Astrocyte (in vitro differentiated cells and primary cell): Measurements from ENCODE around the gene FDX2.

Source experiments
- EZH2 ChIP-seq: IDR thresholded peaks from 2 replicates; pipeline ENCODE4 v1.6.1; 2012; ENCODE audit warnings: mild to moderate bottlenecking, low read length, inconsistent platforms; ENCODE audit not compliant: insufficient read depth
- TF ChIP-seq, protein P1 (sequence below): IDR thresholded peaks from 2 replicates; pipeline ENCODE4 v1.5.1; 2011; ENCODE audit warnings: low read depth, mild to moderate bottlenecking, inconsistent platforms, low read length, moderate library complexity; ENCODE audit not compliant: insufficient read depth

DNA sequence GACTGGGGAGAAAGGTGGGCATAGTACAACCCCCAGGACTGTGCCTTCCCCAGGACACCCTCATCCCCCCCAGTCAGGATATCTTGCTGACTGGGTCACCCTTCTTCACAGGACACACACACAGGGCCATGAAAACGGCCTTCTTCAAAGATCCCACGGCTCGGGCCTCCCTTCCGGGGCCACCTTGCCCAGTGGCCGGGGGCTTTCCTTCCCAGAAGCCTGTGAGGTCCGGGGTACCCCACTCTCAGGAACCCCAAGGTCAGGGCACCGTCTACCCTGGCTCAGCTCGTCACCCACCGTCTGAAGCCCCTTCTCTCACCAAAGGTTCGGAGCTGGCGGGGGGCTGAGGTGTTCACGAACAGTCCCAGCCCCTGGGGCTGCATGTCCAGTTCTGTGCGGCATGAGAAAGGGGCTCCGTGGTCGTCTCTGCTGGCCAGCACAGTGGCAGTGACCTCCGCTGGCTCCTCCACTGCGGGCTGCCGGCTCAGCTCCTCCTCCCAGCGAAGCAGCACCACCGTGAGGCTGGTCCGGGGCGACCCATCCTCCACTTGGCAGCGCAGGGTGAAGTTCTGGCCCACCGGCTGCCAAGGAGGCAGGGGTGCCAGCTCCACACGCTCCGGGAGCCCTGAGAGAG, 19.7 kb upstream of the FDX2 start:
- TF ChIP-seq, protein P1, sequence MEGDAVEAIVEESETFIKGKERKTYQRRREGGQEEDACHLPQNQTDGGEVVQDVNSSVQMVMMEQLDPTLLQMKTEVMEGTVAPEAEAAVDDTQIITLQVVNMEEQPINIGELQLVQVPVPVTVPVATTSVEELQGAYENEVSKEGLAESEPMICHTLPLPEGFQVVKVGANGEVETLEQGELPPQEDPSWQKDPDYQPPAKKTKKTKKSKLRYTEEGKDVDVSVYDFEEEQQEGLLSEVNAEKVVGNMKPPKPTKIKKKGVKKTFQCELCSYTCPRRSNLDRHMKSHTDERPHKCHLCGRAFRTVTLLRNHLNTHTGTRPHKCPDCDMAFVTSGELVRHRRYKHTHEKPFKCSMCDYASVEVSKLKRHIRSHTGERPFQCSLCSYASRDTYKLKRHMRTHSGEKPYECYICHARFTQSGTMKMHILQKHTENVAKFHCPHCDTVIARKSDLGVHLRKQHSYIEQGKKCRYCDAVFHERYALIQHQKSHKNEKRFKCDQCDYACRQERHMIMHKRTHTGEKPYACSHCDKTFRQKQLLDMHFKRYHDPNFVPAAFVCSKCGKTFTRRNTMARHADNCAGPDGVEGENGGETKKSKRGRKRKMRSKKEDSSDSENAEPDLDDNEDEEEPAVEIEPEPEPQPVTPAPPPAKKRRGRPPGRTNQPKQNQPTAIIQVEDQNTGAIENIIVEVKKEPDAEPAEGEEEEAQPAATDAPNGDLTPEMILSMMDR = no peak
- TF ChIP-seq EZH2 = no peak
